Measurements from ENCODE around the gene RPGRIP1. TPM values are rescaled to one million over a fixed set of nuclear protein-coding genes. Genes with fewer than 3 reads are reported as not detected.
"Not testable (repeated sequence)": the region's sequence is repeated elsewhere in the genome, so short reads cannot be mapped to it uniquely, and the experiment has no call there.

The RPGRIP1 gene
- total and polyA plus RNA-seq, 8 donors = 0.08 to 0.31 (median 0.21) TPM; not detected in 3

GRCh38 chr14:21287168-21287567 is 7.3 kb downstream of the RPGRIP1 start:
- WGBS, 2 donors = 87 to 94% methylated on average over 6 of the region's 6 CpGs
- no peak for ATAC-seq

GRCh38 chr14:21294026-21294425 is 14.1 kb downstream of the RPGRIP1 start:
- intact Hi-C loops (cut with DNase I); H3K36me3 ChIP-seq; H3K4me3 ChIP-seq; H3K27ac ChIP-seq; DNase-seq; FAIRE-seq; H3K9me3 ChIP-seq; H3K27me3 ChIP-seq; H3K4me1 ChIP-seq; ATAC-seq: not testable (repeated sequence)
- WGBS, 2 donors = 80 to 88% methylated on average over 8 of the region's 8 CpGs

More at GRCh38 chr14:21287168-21287567, 7.3 kb downstream of the RPGRIP1 start:
- Histone ChIP-seq H3K9me3 (no peaks in the 10 kb centered on the region), H3K4me1 (no peaks in the 10 kb centered on the region), H3K4me3 (no peak overlapping the region), H3K27me3 (no peaks in the 10 kb centered on the region), H3K27ac (no peak overlapping the region), H3K36me3 (no peaks in the 10 kb centered on the region)
- FAIRE-seq (no peak), DNase-seq (no peak)
- TF ChIP-seq CTCF (IDR thresholded peaks at IDR 0.05) = no peak
- intact Hi-C loops (cut with DNase I) = no loop called here

GRCh38 chr14:21298358-21298757 is 18.5 kb downstream of the RPGRIP1 start:
- no peak for ATAC-seq
- no peaks in the 10 kb centered on the region for H3K9me3 ChIP-seq
- H3K4me3 ChIP-seq = no peak overlapping the region
- no peaks in the 10 kb centered on the region for H3K27me3 ChIP-seq
- H3K27ac ChIP-seq = no peak overlapping the region
- 79 to 85% methylated on average over 12 of the region's 12 CpGs for WGBS, 2 donors
- no peaks in the 10 kb centered on the region for H3K36me3 ChIP-seq
- intact Hi-C loops (cut with DNase I) = no loop called here
- H3K4me1 ChIP-seq = peaks cover 0 to 3% (median 0%) of the 10 kb centered on the region in 3 donors
- TF ChIP-seq CTCF (IDR thresholded peaks at IDR 0.05) = no peak
- no peak for DNase-seq
- FAIRE-seq = no peak

GRCh38 chr14:21299562-21300130 is 19.8 kb downstream of the RPGRIP1 start:
- H3K4me3 ChIP-seq = no peak overlapping the region
- DNase-seq = no peak
- intact Hi-C loops (cut with DNase I) = no loop called here
- H3K4me1 ChIP-seq = peaks cover 0 to 3% (median 0%) of the 10 kb centered on the region in 3 donors
- H3K9me3 ChIP-seq = no peaks in the 10 kb centered on the region
- 87 to 91% methylated on average over 10 of the region's 10 CpGs for WGBS, 2 donors
- no peak for FAIRE-seq
- H3K27me3 ChIP-seq = no peaks in the 10 kb centered on the region
- TF ChIP-seq CTCF (IDR thresholded peaks at IDR 0.05) = no peak
- H3K27ac ChIP-seq = no peak overlapping the region
- no peaks in the 10 kb centered on the region for H3K36me3 ChIP-seq
- no peak for ATAC-seq

- Histone ChIP-seq H3K9me3 (no peaks in the 10 kb centered on the region), H3K27me3 (no peaks in the 10 kb centered on the region), H3K36me3 (no peaks in the 10 kb centered on the region), H3K4me3 (peak overlapping the region in 3 of 4 donors; percentile 1 to 39 (median 14)), H3K27ac (no peak overlapping the region), H3K4me1 (peaks cover 0 to 3% (median 0%) of the 10 kb centered on the region in 3 donors)
- 2 to 4% methylated on average over 30 of the region's 30 CpGs for WGBS, 2 donors
- peak in 3 of 4 donors; percentile 66 to 79 (median 74) for ATAC-seq
- no peak for TF ChIP-seq CTCF (IDR thresholded peaks at IDR 0.05)
- no peak for FAIRE-seq
- DNase-seq = peak in 3 of 6 donors; percentile 20 to 73 (median 61)
- intact Hi-C loops (cut with DNase I) = no loop called here
Observed at GRCh38 chr14:21300892-21301291, 21.0 kb downstream of the RPGRIP1 start.

All from pancreas (tissue), 10 donors.